ENCODE data around the gene CDH4. TPM values are rescaled to one million over a fixed set of nuclear protein-coding genes. Genes with fewer than 3 reads are reported as not detected.

Gene CDH4
- total RNA-seq, 1 experiment from 2014 or later: not detected

- Histone ChIP-seq H3K9me3 (ENCODE audit: control insufficient read depth, insufficient read depth, low read depth, low read length) (no peaks in the 10 kb centered on the region), H3K27ac (ENCODE audit: low read length) (no peak overlapping the region), H3K27me3 (ENCODE audit: control insufficient read depth, insufficient read depth, low read length) (peaks cover 4% of the 10 kb centered on the region; the same call in 1 of the 2 replicates), H3K4me1 (ENCODE audit: control insufficient read depth, insufficient read depth, low read length) (no peaks in the 10 kb centered on the region), H3K36me3 (ENCODE audit: control insufficient read depth, insufficient read depth, low read length) (no peaks in the 10 kb centered on the region), H3K4me3 (ENCODE audit: low read depth in 2 of 2, low read length in 2 of 2) (no peak overlapping the region)
- DNase-seq (ENCODE audit: low read depth, low spot score) (no peak), ATAC-seq (no peak)
- ChIA-PET CTCF (no interaction called here), POLR2A (no interaction called here)
- intact Hi-C loops (cut with micrococcal nuclease; ENCODE audit: unreplicated experiment) (no loop called here), in situ Hi-C loops (cut with HindIII; ENCODE audit: low pct_unique_long_range_greater_than_20kb, low sequenced_read_pairs) (no loop called here)
- TF ChIP-seq POLR2AphosphoS5 (IDR thresholded peaks at IDR 0.05; ENCODE audit: low read depth, low read length) (no peak), CTCF (IDR thresholded peaks at IDR 0.05) (no peak), TCF7L2 (IDR thresholded peaks at IDR 0.05; ENCODE audit: low read depth, low read length) (no peak), REST (IDR thresholded peaks at IDR 0.05; ENCODE audit: insufficient read depth in 1 of 2, low read depth in 2 of 2, low read length in 1 of 2) (no peak), SIN3A (IDR thresholded peaks at IDR 0.05; ENCODE audit: borderline replicate concordance, insufficient read depth, low read depth, low read length) (no peak)
- no TSS peak for BruUV-seq (replicated peaks)
Measured at GRCh38 chr20:61872371-61872900, 620.4 kb downstream of the CDH4 start.

- POLR2A ChIA-PET: no interaction called here
- ATAC-seq (no peak), DNase-seq (ENCODE audit: low read depth, low spot score) (no peak)
- CTCF ChIA-PET: interaction anchor here (1.0 kb wide), 1 partner anchor 22 kb away, joined by 3 read pairs; no protein-coding TSS in a partner anchor
- Histone ChIP-seq H3K36me3 (ENCODE audit: control insufficient read depth, insufficient read depth, low read length) (no peaks in the 10 kb centered on the region), H3K4me1 (ENCODE audit: control insufficient read depth, insufficient read depth, low read length) (no peaks in the 10 kb centered on the region), H3K9me3 (ENCODE audit: control insufficient read depth, insufficient read depth, low read depth, low read length) (no peaks in the 10 kb centered on the region), H3K27me3 (ENCODE audit: control insufficient read depth, insufficient read depth, low read length) (peaks cover 2% of the 10 kb centered on the region; the same call in 1 of the 2 replicates), H3K4me3 (ENCODE audit: low read depth in 2 of 2, low read length in 2 of 2) (no peak overlapping the region), H3K27ac (ENCODE audit: low read length) (no peak overlapping the region)
- intact Hi-C loops (cut with micrococcal nuclease; ENCODE audit: unreplicated experiment): no loop called here
- no TSS peak for BruUV-seq (replicated peaks)
- in situ Hi-C loops (cut with HindIII; ENCODE audit: low pct_unique_long_range_greater_than_20kb, low sequenced_read_pairs): no loop called here
- TF ChIP-seq POLR2AphosphoS5 (IDR thresholded peaks at IDR 0.05; ENCODE audit: low read depth, low read length) (no peak), SIN3A (IDR thresholded peaks at IDR 0.05; ENCODE audit: borderline replicate concordance, insufficient read depth, low read depth, low read length) (no peak), CTCF (IDR thresholded peaks at IDR 0.05) (no peak), TCF7L2 (IDR thresholded peaks at IDR 0.05; ENCODE audit: low read depth, low read length) (no peak), REST (IDR thresholded peaks at IDR 0.05; ENCODE audit: insufficient read depth in 1 of 2, low read depth in 2 of 2, low read length in 1 of 2) (no peak)
Measured at GRCh38 chr20:61873651-61874420, 621.8 kb downstream of the CDH4 start.
